NCI-H748 (cell line): Measurements from ENCODE around the gene GRIN3B.
"Not testable (repeated sequence)": the region's sequence is repeated elsewhere in the genome, so short reads cannot be mapped to it uniquely, and the experiment has no call there.

Source experiments
- DNase-seq: peaks from one replicate; lab custom pipeline; 2025; ENCODE audit not compliant: unreplicated experiment; lab: John Stamatoyannopoulos, UW

The GRIN3B gene

DNA sequence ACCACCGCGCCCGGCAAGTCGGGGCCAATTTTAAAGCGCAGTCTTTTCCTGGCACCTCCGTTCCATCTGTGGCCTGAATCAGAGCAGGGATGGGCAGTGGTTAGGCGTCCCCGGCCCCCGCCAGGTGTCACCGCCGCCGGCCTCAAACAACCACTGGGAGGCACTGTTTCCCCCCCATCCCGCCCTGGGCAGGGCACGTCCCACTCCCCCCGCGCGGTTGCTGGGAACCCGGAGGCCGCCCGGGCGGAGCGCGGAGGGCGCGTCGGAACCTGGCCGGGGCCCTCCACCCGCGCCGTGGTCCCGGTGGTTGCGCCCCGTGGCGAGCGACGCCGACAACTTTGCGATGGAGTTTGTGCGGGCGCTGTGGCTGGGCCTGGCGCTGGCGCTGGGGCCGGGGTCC, at the start of gene GRIN3B:
Gene GRIN3B, plus strand, starts transcription at position 325 of the 400 bp plus-strand sequence. Its CDS starts 19 bp downstream, at position 344.
- peak; percentile 43 for DNase-seq

DNA sequence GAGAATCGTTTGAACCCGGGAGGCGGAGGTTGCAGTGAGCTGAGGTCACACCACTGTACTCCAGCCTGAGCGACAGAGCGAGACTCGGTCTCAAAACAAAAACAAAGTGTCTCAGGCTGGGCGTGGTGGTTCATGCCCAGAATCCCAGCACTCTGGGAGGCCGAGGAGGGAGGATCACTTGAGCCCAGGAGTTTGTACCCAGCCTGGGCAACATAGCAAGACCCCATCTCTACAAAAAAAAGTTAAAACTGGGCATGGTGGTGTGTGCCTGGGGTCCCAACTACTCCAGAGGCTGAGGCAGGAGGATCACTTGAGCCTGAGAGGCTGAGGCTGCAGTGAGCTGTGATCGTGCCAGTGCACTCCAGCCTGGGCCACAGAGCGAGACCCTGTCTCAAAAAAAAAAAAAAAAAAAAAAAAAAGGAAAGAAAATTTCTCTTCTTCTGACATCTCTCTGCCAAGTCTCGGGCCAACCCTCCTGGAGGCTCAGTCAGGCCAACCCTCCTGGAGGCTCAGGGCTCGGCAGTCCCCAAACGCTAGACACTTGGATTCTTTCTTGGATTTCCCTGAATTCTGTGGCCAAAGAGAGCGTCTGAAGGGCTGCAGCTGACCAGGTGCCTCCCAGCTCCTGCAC, 48.1 kb upstream of the GRIN3B start:
- DNase-seq: no peak

- DNase-seq: peak; percentile 8
Observed at GRCh38 chr19:952680-953444, 47.4 kb upstream of the GRIN3B start.

- DNase-seq: no peak
Observed at GRCh38 chr19:953445-954271, 46.6 kb upstream of the GRIN3B start.

GRCh38 chr19:954272-954671, 45.9 kb upstream of the GRIN3B start:
- DNase-seq: no peak

GRCh38 chr19:954672-955494, 45.3 kb upstream of the GRIN3B start:
- DNase-seq: no peak

DNA sequence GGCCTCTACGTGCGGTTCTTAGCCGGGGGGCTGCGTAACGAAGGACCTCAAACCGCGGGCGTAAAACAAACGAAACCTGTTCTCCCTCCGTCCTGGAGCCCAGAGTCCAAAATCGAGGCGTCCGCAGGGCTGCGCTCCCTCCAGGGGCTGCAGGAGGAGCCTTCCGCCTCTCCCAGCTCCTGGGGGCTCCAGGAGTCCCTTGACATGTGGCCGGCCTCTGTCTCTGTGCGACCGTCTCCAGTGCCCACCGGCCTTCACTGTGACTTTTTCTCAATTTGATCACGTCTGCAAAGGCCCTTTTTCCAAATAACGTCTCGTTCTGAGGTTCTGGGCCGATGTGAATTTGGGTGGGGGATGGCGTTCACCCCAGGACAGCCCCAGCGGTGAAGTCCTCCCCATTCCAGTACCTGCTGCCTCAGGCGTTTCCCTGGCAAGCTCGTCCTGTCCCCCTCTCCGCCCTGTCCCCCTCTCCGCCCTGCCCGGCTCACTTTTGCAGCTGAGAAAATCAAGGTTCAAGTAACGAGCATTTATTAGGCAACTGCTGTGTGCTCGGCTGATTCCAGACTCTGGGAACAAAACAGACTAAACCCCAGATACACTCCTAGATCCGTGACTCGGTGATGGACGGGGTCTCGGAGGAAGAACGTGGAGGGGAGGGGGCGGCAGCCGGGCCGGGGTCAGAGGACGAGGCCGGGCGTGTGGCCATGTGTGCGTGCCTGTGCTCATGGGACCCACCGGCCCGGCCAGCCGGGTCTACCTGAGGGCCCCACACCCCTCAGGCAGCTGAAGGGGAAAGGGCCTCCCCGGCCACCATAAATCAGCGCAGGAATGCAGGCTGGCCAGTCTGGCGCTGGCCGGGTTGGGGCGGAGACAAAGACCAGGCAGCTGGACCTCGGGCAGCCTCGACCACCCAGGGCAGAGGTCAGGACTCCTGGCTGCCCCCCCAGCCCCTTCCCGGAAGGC, 44.1 kb upstream of the GRIN3B start:
- no peak for DNase-seq

- no peak for DNase-seq
Observed at GRCh38 chr19:956766-957440, 43.3 kb upstream of the GRIN3B start.

DNA sequence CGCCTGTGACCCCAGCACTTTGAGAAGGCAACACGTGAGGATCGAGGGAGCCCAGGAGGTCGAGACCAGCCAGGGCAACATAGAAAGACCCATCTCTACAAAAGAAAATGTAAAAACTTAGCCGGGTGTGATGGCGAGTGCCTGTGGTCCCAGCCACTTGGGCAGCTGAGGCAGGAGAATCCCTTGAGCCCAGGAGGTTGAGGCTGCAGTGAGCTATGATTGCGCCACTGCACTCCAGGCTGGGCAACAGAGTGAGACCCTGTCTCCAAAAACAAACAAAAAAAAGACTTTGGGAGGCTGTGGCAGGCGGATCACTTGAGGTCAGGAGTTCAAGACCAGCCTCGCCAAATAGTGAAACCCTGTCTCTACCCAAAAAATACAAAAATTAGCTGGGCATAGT, 42.6 kb upstream of the GRIN3B start:
- DNase-seq: not testable (repeated sequence)

GRCh38 chr19:958967-959855, 41.0 kb upstream of the GRIN3B start:
- DNase-seq: no peak

DNA sequence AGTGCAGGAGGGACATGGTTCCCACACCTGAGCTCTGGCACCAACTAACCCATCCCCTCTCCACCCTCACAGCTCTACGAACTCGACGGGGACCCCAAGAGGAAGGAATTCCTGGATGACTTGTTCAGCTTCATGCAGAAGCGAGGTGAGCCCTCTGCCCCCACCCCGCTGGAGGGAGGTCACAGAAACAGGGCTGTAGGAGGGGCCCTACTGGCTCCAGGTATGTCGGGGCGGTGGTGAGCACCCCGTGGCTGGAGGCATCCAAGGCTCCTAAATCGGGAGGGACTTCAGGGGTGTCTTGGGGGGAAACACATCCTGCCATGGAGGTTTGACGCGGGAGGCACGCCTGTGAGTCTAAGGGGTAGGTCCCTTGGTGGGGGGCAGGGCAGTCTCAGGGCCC, 40.2 kb upstream of the GRIN3B start:
- DNase-seq: no peak

- DNase-seq: no peak
Observed at GRCh38 chr19:960601-960938, 39.6 kb upstream of the GRIN3B start.

GRCh38 chr19:961866-962620, 38.2 kb upstream of the GRIN3B start:
- DNase-seq: peak; percentile 24

- DNase-seq: no peak
Observed at GRCh38 chr19:962683-963400, 37.4 kb upstream of the GRIN3B start.

- DNase-seq: no peak
Observed at GRCh38 chr19:963486-963951, 36.7 kb upstream of the GRIN3B start.

GRCh38 chr19:964116-964520, 36.1 kb upstream of the GRIN3B start:
- no peak for DNase-seq
